T-helper 1 cell treated with Interleukin-12 subunit alpha and Interleukin-12 subunit beta and Interleukin-4 antibody, amounts not matched to agents 30 μg/mL and 1 μg/mL, for 36 hours (primary cell): ENCODE data around the gene PPDPF.
"Not testable (repeated sequence)": the region's sequence is repeated elsewhere in the genome, so short reads cannot be mapped to it uniquely, and the experiment has no call there.

Experiments
- H3K27ac Mint-ChIP-seq: one replicate; pipeline ENCODE4 v1.8.0; 2021; ENCODE audit warnings: mild to moderate bottlenecking, mixed read lengths
- H3K27me3 Mint-ChIP-seq: one replicate; pipeline ENCODE4 v1.8.0; 2021; ENCODE audit warnings: low read depth, mixed read lengths
- H3K36me3 Mint-ChIP-seq: one replicate; pipeline ENCODE4 v1.8.0; 2021; ENCODE audit warnings: low read depth, mixed read lengths
- H3K4me1 Mint-ChIP-seq: one replicate; pipeline ENCODE4 v1.8.0; 2021; ENCODE audit warnings: low read depth, mixed read lengths
- H3K4me3 Mint-ChIP-seq: one replicate; pipeline ENCODE4 v1.8.0; 2021; ENCODE audit warnings: mild to moderate bottlenecking, moderate library complexity, mixed read lengths
- H3K9me3 Mint-ChIP-seq: one replicate; pipeline ENCODE4 v1.8.0; 2021; ENCODE audit warnings: mixed read lengths

The PPDPF gene

GRCh38 chr20:63501818-63502670 is 18.5 kb upstream of the PPDPF start:
- Mint-ChIP-seq H3K4me3 (no peak overlapping the region), H3K27ac (no peak overlapping the region), H3K4me1 (no peaks in the 10 kb centered on the region), H3K36me3 (no peaks in the 10 kb centered on the region), H3K27me3 (peaks cover 28% of the 10 kb centered on the region), H3K9me3 (peaks cover 11% of the 10 kb centered on the region)

GRCh38 chr20:63502671-63503172 is 17.8 kb upstream of the PPDPF start:
- no peaks in the 10 kb centered on the region for H3K4me1 Mint-ChIP-seq
- H3K36me3 Mint-ChIP-seq: no peaks in the 10 kb centered on the region
- peaks cover 21% of the 10 kb centered on the region for H3K27me3 Mint-ChIP-seq
- no peak overlapping the region for H3K27ac Mint-ChIP-seq
- H3K4me3 Mint-ChIP-seq: no peak overlapping the region
- H3K9me3 Mint-ChIP-seq: peaks cover 11% of the 10 kb centered on the region

- Mint-ChIP-seq H3K4me1 (no peaks in the 10 kb centered on the region), H3K4me3 (no peak overlapping the region), H3K27me3 (peaks cover 20% of the 10 kb centered on the region), H3K36me3 (no peaks in the 10 kb centered on the region), H3K9me3 (peaks cover 11% of the 10 kb centered on the region), H3K27ac (no peak overlapping the region)
Measured at GRCh38 chr20:63503524-63503923, 17.0 kb upstream of the PPDPF start.

GRCh38 chr20:63504642-63505041 is 15.9 kb upstream of the PPDPF start:
- Mint-ChIP-seq H3K27me3 (peaks cover 24% of the 10 kb centered on the region), H3K27ac (no peak overlapping the region), H3K4me3 (no peak overlapping the region), H3K36me3 (no peaks in the 10 kb centered on the region), H3K4me1 (no peaks in the 10 kb centered on the region), H3K9me3 (peaks cover 11% of the 10 kb centered on the region)

- no peaks in the 10 kb centered on the region for H3K36me3 Mint-ChIP-seq
- H3K27me3 Mint-ChIP-seq: peaks cover 25% of the 10 kb centered on the region
- H3K4me1 Mint-ChIP-seq: no peaks in the 10 kb centered on the region
- H3K9me3 Mint-ChIP-seq: peaks cover 11% of the 10 kb centered on the region
- H3K4me3 Mint-ChIP-seq: no peak overlapping the region
- H3K27ac Mint-ChIP-seq: no peak overlapping the region
Measured at GRCh38 chr20:63505281-63505680, 15.3 kb upstream of the PPDPF start.

- H3K27ac Mint-ChIP-seq: no peak overlapping the region
- no peaks in the 10 kb centered on the region for H3K4me1 Mint-ChIP-seq
Measured at GRCh38 chr20:63505723-63506122, 14.8 kb upstream of the PPDPF start.

GRCh38 chr20:63507083-63507743 is 13.4 kb upstream of the PPDPF start:
- no peak overlapping the region for H3K4me3 Mint-ChIP-seq
- H3K4me1 Mint-ChIP-seq: no peaks in the 10 kb centered on the region
- peaks cover 24% of the 10 kb centered on the region for H3K27me3 Mint-ChIP-seq
- H3K27ac Mint-ChIP-seq: no peak overlapping the region
- peaks cover 11% of the 10 kb centered on the region for H3K9me3 Mint-ChIP-seq
- H3K36me3 Mint-ChIP-seq: no peaks in the 10 kb centered on the region

More at GRCh38 chr20:63505723-63506122, 14.8 kb upstream of the PPDPF start:
- Mint-ChIP-seq H3K36me3 (no peaks in the 10 kb centered on the region), H3K4me3 (no peak overlapping the region), H3K27me3 (peaks cover 27% of the 10 kb centered on the region), H3K9me3 (peaks cover 11% of the 10 kb centered on the region)

- no peaks in the 10 kb centered on the region for H3K36me3 Mint-ChIP-seq
- H3K4me1 Mint-ChIP-seq: no peaks in the 10 kb centered on the region
- H3K9me3 Mint-ChIP-seq: peaks cover 11% of the 10 kb centered on the region
- H3K27ac Mint-ChIP-seq: no peak overlapping the region
- H3K27me3 Mint-ChIP-seq: peaks cover 32% of the 10 kb centered on the region
- H3K4me3 Mint-ChIP-seq: no peak overlapping the region
Measured at GRCh38 chr20:63508072-63508768, 12.3 kb upstream of the PPDPF start.

GRCh38 chr20:63509088-63509564 is 11.4 kb upstream of the PPDPF start:
- Mint-ChIP-seq H3K36me3 (no peaks in the 10 kb centered on the region), H3K4me1 (no peaks in the 10 kb centered on the region), H3K9me3 (peaks cover 9% of the 10 kb centered on the region), H3K4me3 (no peak overlapping the region), H3K27me3 (peaks cover 37% of the 10 kb centered on the region), H3K27ac (no peak overlapping the region)

- Mint-ChIP-seq H3K4me3 (no peak overlapping the region), H3K9me3 (peaks cover 4% of the 10 kb centered on the region), H3K4me1 (no peaks in the 10 kb centered on the region), H3K36me3 (no peaks in the 10 kb centered on the region), H3K27me3 (peaks cover 48% of the 10 kb centered on the region), H3K27ac (no peak overlapping the region)
Measured at GRCh38 chr20:63513207-63513606, 7.4 kb upstream of the PPDPF start.

- H3K36me3 Mint-ChIP-seq, H3K9me3 Mint-ChIP-seq, H3K27ac Mint-ChIP-seq, H3K4me1 Mint-ChIP-seq, H3K4me3 Mint-ChIP-seq: not testable (repeated sequence)
- H3K27me3 Mint-ChIP-seq: peaks cover 43% of the 10 kb centered on the region
Measured at GRCh38 chr20:63514520-63514919, 6.0 kb upstream of the PPDPF start.

GRCh38 chr20:63517376-63518309 is 2.9 kb upstream of the PPDPF start:
- Mint-ChIP-seq H3K4me3 (peak overlapping the region; percentile 57), H3K4me1 (peaks cover 6% of the 10 kb centered on the region), H3K9me3 (peaks cover 4% of the 10 kb centered on the region), H3K27me3 (peaks cover 28% of the 10 kb centered on the region), H3K36me3 (peaks cover 4% of the 10 kb centered on the region), H3K27ac (peak overlapping the region; percentile 50)

- Mint-ChIP-seq H3K9me3 (peaks cover 4% of the 10 kb centered on the region), H3K4me3 (no peak overlapping the region), H3K27ac (no peak overlapping the region), H3K36me3 (peaks cover 7% of the 10 kb centered on the region), H3K4me1 (peaks cover 7% of the 10 kb centered on the region), H3K27me3 (peaks cover 20% of the 10 kb centered on the region)
Measured at GRCh38 chr20:63518351-63518861, 2.2 kb upstream of the PPDPF start.
